ENCODE measurements around the gene HOXA4.

Gene HOXA4

DNA sequence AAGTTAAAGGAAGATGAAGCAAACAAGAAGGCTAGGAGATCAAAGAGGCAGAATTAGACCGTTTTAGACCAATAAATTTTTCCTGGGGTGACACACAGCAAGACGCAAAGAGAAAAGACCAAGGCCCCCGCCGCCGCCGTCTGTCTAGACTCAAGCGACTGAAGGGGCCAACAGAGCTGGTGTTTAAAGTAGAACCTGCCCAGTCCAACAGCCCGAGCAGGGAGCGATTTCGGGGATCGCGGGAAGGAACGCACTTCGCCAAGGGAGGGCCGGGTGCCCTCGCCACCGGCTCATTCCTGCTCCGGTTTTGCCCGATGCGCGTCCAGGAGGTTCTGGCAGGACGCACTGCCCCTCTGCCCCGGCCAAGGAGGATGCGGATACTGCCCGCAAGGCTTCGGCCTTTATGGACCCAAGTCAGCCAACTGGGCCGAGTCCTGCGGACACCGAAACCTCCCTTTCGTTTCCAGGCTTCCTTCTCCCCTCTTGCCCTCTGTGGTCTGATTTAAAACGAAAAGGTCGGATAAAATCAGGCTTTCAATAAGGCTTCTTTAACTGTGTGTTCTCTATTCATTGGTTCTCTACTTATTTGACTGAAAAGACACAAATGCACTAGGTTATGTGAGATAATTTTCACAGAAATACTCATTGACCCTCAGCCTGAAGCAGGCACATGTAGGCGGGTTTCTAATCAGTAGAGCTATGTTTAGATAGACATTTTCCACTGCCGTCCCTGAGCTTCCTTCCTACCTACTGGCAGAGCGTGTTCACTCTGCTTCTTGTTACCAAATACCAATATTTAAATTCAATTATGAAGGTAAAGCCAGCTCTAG is 28.1 kb upstream of the HOXA4 start:
- no peak for TF ChIP-seq POLR2AphosphoS5 (IDR thresholded peaks at IDR 0.05; ENCODE audit: low read depth)
- TF ChIP-seq, protein P1, sequence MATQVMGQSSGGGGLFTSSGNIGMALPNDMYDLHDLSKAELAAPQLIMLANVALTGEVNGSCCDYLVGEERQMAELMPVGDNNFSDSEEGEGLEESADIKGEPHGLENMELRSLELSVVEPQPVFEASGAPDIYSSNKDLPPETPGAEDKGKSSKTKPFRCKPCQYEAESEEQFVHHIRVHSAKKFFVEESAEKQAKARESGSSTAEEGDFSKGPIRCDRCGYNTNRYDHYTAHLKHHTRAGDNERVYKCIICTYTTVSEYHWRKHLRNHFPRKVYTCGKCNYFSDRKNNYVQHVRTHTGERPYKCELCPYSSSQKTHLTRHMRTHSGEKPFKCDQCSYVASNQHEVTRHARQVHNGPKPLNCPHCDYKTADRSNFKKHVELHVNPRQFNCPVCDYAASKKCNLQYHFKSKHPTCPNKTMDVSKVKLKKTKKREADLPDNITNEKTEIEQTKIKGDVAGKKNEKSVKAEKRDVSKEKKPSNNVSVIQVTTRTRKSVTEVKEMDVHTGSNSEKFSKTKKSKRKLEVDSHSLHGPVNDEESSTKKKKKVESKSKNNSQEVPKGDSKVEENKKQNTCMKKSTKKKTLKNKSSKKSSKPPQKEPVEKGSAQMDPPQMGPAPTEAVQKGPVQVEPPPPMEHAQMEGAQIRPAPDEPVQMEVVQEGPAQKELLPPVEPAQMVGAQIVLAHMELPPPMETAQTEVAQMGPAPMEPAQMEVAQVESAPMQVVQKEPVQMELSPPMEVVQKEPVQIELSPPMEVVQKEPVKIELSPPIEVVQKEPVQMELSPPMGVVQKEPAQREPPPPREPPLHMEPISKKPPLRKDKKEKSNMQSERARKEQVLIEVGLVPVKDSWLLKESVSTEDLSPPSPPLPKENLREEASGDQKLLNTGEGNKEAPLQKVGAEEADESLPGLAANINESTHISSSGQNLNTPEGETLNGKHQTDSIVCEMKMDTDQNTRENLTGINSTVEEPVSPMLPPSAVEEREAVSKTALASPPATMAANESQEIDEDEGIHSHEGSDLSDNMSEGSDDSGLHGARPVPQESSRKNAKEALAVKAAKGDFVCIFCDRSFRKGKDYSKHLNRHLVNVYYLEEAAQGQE (IDR thresholded peaks at IDR 0.05; ENCODE audit: insufficient replicate concordance, low read depth) = no peak
- peaks cover 57% of the 10 kb centered on the region for H3K27me3 ChIP-seq (ENCODE audit: insufficient read depth, poor library complexity, severe bottlenecking)
- DNase-seq (ENCODE audit: low read depth in 1 of 2, low spot score in 1 of 2) = no peak
- H3K4me3 ChIP-seq (replicated peaks; ENCODE audit: insufficient read depth, low read length) = no peak overlapping the region
- H3K27ac ChIP-seq (replicated peaks) = no peak overlapping the region

DNA sequence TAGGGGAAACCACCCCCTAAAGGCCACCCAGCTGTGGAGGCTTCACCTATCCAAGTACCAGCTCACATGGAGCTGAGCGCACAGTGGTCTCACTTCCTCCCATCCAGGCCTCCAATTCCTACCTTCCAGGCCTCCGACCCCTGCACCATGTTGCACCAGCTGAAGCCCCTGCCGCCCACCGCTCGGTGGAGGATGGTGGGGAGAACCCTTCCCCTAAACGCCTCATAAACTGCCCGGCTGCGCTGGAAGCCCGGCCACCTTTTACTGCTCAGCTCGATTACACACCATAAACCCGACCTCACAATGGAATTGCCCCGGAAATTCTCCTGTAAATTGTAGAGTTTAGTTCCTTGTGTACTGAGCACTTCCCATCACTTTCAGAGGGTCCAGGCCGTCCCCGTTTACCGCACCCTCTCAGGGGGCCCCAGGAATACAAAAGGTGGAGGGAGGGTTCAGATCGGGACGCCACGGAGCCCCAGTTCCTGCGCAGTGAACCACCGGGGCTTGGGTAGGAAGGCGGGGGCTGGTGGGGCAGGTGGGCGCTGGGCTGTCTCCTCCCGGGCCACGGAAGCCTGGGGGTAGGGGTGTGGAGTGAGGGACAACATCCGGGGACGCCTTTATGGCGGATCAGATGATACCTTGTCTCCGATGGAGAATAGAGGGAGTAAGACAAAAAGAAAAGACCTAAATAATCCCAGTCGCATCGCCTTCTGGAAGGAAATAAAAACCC is 27.3 kb upstream of the HOXA4 start:
- H3K27me3 ChIP-seq (ENCODE audit: insufficient read depth, poor library complexity, severe bottlenecking) = peaks cover 62% of the 10 kb centered on the region
- no peak for DNase-seq (ENCODE audit: low read depth in 1 of 2, low spot score in 1 of 2)
- H3K4me3 ChIP-seq (replicated peaks; ENCODE audit: insufficient read depth, low read length) = no peak overlapping the region
- H3K27ac ChIP-seq (replicated peaks) = no peak overlapping the region
- TF ChIP-seq, protein P1 (IDR thresholded peaks at IDR 0.05; ENCODE audit: insufficient replicate concordance, low read depth) = no peak
- TF ChIP-seq, protein P2, sequence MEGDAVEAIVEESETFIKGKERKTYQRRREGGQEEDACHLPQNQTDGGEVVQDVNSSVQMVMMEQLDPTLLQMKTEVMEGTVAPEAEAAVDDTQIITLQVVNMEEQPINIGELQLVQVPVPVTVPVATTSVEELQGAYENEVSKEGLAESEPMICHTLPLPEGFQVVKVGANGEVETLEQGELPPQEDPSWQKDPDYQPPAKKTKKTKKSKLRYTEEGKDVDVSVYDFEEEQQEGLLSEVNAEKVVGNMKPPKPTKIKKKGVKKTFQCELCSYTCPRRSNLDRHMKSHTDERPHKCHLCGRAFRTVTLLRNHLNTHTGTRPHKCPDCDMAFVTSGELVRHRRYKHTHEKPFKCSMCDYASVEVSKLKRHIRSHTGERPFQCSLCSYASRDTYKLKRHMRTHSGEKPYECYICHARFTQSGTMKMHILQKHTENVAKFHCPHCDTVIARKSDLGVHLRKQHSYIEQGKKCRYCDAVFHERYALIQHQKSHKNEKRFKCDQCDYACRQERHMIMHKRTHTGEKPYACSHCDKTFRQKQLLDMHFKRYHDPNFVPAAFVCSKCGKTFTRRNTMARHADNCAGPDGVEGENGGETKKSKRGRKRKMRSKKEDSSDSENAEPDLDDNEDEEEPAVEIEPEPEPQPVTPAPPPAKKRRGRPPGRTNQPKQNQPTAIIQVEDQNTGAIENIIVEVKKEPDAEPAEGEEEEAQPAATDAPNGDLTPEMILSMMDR (IDR thresholded peaks at IDR 0.05; ENCODE audit: insufficient read depth, low read length) = no peak
- TF ChIP-seq POLR2AphosphoS5 (IDR thresholded peaks at IDR 0.05; ENCODE audit: low read depth) (no peak), SPI1 (IDR thresholded peaks at IDR 0.05; ENCODE audit: borderline replicate concordance, low read depth) (no peak), GABPA (IDR thresholded peaks at IDR 0.05; ENCODE audit: low read depth) (no peak)

DNA sequence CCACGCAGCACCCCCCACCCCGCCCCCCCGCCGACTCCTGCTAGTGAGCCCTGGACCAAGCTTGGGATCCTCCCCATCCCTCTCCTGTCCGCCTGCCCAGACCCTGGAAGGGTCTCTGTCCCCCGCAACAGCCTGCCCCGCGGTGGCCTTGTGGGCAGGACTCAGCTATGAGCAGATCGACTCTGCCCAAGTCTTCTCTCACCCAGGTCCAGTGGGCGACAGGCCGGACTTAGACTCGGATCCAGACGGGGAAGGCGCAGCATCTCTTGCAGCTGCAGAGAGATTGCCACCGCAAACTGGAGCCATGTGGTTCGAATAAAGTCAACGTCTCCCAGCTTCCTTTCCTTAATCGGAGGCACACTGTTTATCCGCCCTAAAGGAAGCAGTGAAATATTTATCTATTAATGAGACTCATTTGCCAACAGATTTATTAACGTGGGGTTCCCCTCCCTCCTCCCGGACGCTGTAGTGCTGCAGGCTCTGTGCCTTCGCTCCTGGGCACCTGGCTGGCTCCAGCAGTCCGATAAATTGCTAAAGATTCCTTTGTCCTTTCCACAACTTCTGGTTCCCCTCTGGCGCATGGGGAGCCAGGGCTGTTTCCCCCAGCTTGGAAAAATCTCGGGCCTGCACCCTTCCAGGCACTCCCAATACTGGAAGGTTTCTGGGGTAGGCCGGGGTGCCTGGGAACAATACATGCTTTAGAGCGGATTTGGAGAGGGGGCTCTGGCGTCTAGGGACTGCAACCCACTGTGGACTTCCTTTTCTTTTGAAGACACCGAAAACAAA is 26.6 kb upstream of the HOXA4 start:
- H3K27me3 ChIP-seq (ENCODE audit: insufficient read depth, poor library complexity, severe bottlenecking) = peaks cover 68% of the 10 kb centered on the region
- no peak for DNase-seq (ENCODE audit: low read depth in 1 of 2, low spot score in 1 of 2)
- H3K27ac ChIP-seq (replicated peaks) = no peak overlapping the region
- no peak overlapping the region; the same call in 1 of the 2 replicates for H3K4me3 ChIP-seq (replicated peaks; ENCODE audit: insufficient read depth, low read length)
- TF ChIP-seq POLR2AphosphoS5 (IDR thresholded peaks at IDR 0.05; ENCODE audit: low read depth) (no peak), GABPA (IDR thresholded peaks at IDR 0.05; ENCODE audit: low read depth) (no peak), SPI1 (IDR thresholded peaks at IDR 0.05; ENCODE audit: borderline replicate concordance, low read depth) (no peak)
- TF ChIP-seq, protein P2 (IDR thresholded peaks at IDR 0.05; ENCODE audit: insufficient read depth, low read length) = no peak
- TF ChIP-seq, protein P1 (IDR thresholded peaks at IDR 0.05; ENCODE audit: insufficient replicate concordance, low read depth) = no peak

Data from HL-60 (cell line).